Endothelial cell (in vitro differentiated cells): ENCODE results near the gene RAB3IL1. TPM values are rescaled to one million over a fixed set of nuclear protein-coding genes. Genes with fewer than 3 reads are reported as not detected.
"Not testable (repeated sequence)": the region's sequence is repeated elsewhere in the genome, so short reads cannot be mapped to it uniquely, and the experiment has no call there.

Experiments
- DNase-seq: peaks from one replicate; pipeline ENCODE4 v3.0.0; 2021; ENCODE audit warnings: low spot score
- H3K27ac Mint-ChIP-seq: one replicate; pipeline ENCODE4 v1.8.0; 2021; ENCODE audit warnings: mixed read lengths, inconsistent platforms; ENCODE audit not compliant: unreplicated experiment
- H3K27me3 Mint-ChIP-seq: one replicate; pipeline ENCODE4 v1.8.0; 2021; ENCODE audit warnings: mild to moderate bottlenecking, moderate library complexity, mixed read lengths, inconsistent platforms; ENCODE audit not compliant: unreplicated experiment
- H3K36me3 Mint-ChIP-seq: one replicate; pipeline ENCODE4 v1.8.0; 2021; ENCODE audit warnings: mild to moderate bottlenecking, low read depth, mixed read lengths, inconsistent platforms; ENCODE audit not compliant: unreplicated experiment
- H3K4me1 Mint-ChIP-seq: one replicate; pipeline ENCODE4 v1.8.0; 2021; ENCODE audit warnings: mild to moderate bottlenecking, mixed read lengths, inconsistent platforms; ENCODE audit not compliant: unreplicated experiment
- H3K4me3 Mint-ChIP-seq: one replicate; pipeline ENCODE4 v1.8.0; 2021; ENCODE audit warnings: mild to moderate bottlenecking, mixed read lengths, inconsistent platforms; ENCODE audit not compliant: unreplicated experiment
- H3K9me3 Mint-ChIP-seq: one replicate; pipeline ENCODE4 v1.8.0; 2021; ENCODE audit warnings: mixed read lengths, inconsistent platforms; ENCODE audit not compliant: unreplicated experiment
- total RNA-seq: library from RNA; stranded (reverse); fragmentation: NEBNext Ultra II Directional; extraction: Animal tissue kit (Norgen Biotek cat#: 25700); gene quantifications from one replicate; pipeline ENCODE4 v1.2.1, GENCODE V29; 2021; ENCODE audit not compliant: unreplicated experiment
- TF ChIP-seq, protein P1 (sequence below): fragments of 200-600 bp; sonication (generic); IDR thresholded peaks from one replicate; pipeline ENCODE4 v1.5.0; 2021; ENCODE audit warnings: antibody characterized with exemption; ENCODE audit not compliant: unreplicated experiment

The RAB3IL1 gene
- total RNA-seq, 1 donor from 2014 or later: 8.9 TPM

DNA sequence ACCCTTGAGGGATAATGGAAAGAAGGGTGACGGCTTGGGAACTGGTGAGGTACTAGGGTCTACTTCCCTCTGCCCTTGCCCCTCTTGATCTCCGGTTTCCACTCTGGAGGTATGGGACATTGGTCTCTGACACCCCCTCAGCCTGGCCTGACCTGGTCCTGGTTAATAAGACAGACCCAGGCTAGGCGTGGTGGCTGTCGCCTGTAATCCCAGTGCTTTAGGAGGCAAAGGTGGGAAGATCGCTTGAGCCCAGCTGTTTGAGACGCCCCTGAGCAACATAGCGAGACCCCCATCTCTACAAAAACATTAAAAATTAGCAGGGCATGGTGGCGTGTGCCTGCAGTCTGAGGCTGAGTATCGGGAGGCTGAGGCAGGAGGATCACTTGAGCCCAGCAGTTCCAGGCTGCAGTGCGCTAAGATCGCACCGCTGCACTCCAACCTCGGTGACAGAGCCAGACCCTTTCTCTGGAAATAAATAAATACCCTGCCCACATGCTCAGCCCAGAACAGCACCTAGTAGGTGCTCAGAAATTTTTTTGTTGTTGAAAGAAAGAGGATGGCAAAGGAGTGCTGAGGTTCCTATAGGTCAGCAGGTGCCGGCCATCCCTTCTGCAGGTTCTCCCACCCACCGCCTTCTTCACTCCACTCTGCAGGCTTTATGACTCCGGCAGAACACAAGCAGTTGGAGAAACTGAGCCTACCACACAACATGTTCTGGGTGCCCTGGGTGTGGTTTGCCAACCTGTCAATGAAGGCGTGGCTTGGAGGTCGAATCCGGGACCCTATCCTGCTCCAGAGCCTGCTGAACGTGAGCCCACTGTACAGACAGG lies 39.0 kb upstream of the RAB3IL1 start:
- no peaks in the 10 kb centered on the region for H3K9me3 Mint-ChIP-seq
- H3K36me3 Mint-ChIP-seq: no peaks in the 10 kb centered on the region
- no peaks in the 10 kb centered on the region for H3K4me1 Mint-ChIP-seq
- no peak overlapping the region for H3K27ac Mint-ChIP-seq
- no peak for DNase-seq
- no peak overlapping the region for H3K4me3 Mint-ChIP-seq
- TF ChIP-seq, protein P1, sequence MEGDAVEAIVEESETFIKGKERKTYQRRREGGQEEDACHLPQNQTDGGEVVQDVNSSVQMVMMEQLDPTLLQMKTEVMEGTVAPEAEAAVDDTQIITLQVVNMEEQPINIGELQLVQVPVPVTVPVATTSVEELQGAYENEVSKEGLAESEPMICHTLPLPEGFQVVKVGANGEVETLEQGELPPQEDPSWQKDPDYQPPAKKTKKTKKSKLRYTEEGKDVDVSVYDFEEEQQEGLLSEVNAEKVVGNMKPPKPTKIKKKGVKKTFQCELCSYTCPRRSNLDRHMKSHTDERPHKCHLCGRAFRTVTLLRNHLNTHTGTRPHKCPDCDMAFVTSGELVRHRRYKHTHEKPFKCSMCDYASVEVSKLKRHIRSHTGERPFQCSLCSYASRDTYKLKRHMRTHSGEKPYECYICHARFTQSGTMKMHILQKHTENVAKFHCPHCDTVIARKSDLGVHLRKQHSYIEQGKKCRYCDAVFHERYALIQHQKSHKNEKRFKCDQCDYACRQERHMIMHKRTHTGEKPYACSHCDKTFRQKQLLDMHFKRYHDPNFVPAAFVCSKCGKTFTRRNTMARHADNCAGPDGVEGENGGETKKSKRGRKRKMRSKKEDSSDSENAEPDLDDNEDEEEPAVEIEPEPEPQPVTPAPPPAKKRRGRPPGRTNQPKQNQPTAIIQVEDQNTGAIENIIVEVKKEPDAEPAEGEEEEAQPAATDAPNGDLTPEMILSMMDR: no peak
- peaks cover 9% of the 10 kb centered on the region for H3K27me3 Mint-ChIP-seq

- H3K27me3 Mint-ChIP-seq: peaks cover 9% of the 10 kb centered on the region
- no peaks in the 10 kb centered on the region for H3K36me3 Mint-ChIP-seq
- H3K4me1 Mint-ChIP-seq: peaks cover under 1% of the 10 kb centered on the region
- H3K27ac Mint-ChIP-seq: no peak overlapping the region
- no peak for DNase-seq
- TF ChIP-seq, protein P1: no peak
- no peak overlapping the region for H3K4me3 Mint-ChIP-seq
- H3K9me3 Mint-ChIP-seq: no peaks in the 10 kb centered on the region
Measured at GRCh38 chr11:61955422-61956135, 38.2 kb upstream of the RAB3IL1 start.

DNA sequence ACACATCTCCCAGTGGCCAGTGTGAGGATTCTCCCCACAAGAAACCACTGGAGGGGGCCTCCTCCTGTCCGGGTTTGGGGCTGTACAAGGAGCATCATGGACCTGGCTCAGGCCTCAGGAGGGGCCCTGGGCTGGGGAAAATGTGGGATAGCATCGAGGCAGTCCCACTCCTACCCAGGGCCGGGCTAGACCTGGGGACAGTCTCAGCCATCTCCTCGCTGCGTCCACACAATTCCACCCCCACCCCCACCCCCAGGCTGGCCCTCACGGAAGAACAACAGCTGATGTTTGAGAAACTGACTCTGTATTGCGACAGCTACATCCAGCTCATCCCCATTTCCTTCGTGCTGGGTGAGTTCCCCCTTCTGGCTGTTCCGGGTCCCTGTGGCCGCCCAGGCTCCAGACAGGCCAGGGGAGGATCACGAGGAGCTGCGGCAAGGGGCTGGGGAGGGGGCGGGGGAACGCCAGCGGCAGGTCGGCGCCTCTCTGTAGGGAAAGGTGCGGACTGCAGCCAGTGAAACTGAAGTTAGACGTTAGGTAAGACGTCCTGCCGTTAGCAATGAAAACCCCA lies 37.6 kb upstream of the RAB3IL1 start:
- H3K9me3 Mint-ChIP-seq: no peaks in the 10 kb centered on the region
- H3K27ac Mint-ChIP-seq: no peak overlapping the region
- peak; percentile 38 for DNase-seq
- H3K36me3 Mint-ChIP-seq: no peaks in the 10 kb centered on the region
- TF ChIP-seq, protein P1: no peak
- no peak overlapping the region for H3K4me3 Mint-ChIP-seq
- H3K4me1 Mint-ChIP-seq: peaks cover 3% of the 10 kb centered on the region
- H3K27me3 Mint-ChIP-seq: peaks cover 5% of the 10 kb centered on the region

- no peak for DNase-seq
- H3K9me3 Mint-ChIP-seq: no peaks in the 10 kb centered on the region
- TF ChIP-seq, protein P1: no peak
- no peak overlapping the region for H3K4me3 Mint-ChIP-seq
- no peaks in the 10 kb centered on the region for H3K36me3 Mint-ChIP-seq
- H3K27ac Mint-ChIP-seq: no peak overlapping the region
- H3K4me1 Mint-ChIP-seq: peaks cover 3% of the 10 kb centered on the region
- H3K27me3 Mint-ChIP-seq: peaks cover 5% of the 10 kb centered on the region
Measured at GRCh38 chr11:61954106-61954850, 36.9 kb upstream of the RAB3IL1 start.

GRCh38 chr11:61953632-61954031 lies 36.3 kb upstream of the RAB3IL1 start:
- not testable (repeated sequence) for H3K4me1 Mint-ChIP-seq, H3K4me3 Mint-ChIP-seq, DNase-seq

More at GRCh38 chr11:61953632-61954031, 36.3 kb upstream of the RAB3IL1 start:
- not testable (repeated sequence) for H3K9me3 Mint-ChIP-seq, H3K36me3 Mint-ChIP-seq, H3K27me3 Mint-ChIP-seq, H3K27ac Mint-ChIP-seq
